ENCODE data around the gene WFIKKN2.

GRCh38 chr17:50800196-50800700, 35.1 kb upstream of the WFIKKN2 start:
- TF ChIP-seq EZH2 (IDR thresholded peaks at IDR 0.05) (no peak), POLR2AphosphoS5 (IDR thresholded peaks at IDR 0.05; ENCODE audit: borderline replicate concordance, low read depth, low read length) (no peak)

All from SK-N-MC (cell line).